ENCODE measurements around the gene CLDN17. TPM values are rescaled to one million over a fixed set of nuclear protein-coding genes. Genes with fewer than 3 reads are reported as not detected.

The CLDN17 gene, protein sequence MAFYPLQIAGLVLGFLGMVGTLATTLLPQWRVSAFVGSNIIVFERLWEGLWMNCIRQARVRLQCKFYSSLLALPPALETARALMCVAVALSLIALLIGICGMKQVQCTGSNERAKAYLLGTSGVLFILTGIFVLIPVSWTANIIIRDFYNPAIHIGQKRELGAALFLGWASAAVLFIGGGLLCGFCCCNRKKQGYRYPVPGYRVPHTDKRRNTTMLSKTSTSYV
- total RNA-seq (2022) (not detected in 2 replicates), Bru-seq, nascent RNA (not detected), BruChase-seq, experiment 1, labeled RNA remaining after a 6-hour chase (not detected), BruChase-seq, experiment 2, labeled RNA remaining after a 2-hour chase (not detected)
- long read RNA-seq, result 0 reads

DNA sequence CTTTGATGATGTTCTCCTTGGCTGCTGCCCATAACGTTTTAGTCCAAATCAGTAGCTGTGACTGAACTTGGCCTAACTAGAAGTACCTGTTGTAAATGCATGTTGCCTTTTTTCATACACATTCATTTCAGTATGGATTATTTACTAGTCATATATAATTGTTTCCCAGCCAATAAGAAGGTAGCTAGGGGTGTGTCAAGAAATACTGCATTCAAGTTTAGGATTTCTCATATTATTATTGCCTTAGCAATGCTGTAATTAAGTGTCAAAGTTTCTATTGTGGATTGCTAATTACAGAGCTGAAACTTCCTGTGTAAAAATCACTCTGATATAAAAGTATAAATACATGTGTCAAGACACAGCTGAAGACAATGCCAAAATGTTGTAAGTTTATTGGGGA, at the start of gene CLDN17:
TSS of gene CLDN17 (minus strand) at position 101 of the 400 bp plus-strand sequence. CDS start 188 bp downstream, outside the sequence.
- Mint-ChIP-seq H3K9me3 (ENCODE audit: unreplicated experiment) (no peaks in the 10 kb centered on the region), H3K4me3 (ENCODE audit: unreplicated experiment) (no peak within 1 kb of the TSS), H3K27ac (ENCODE audit: low read depth, unreplicated experiment) (no peak within 1 kb of the TSS), H3K36me3 (ENCODE audit: insufficient read depth, unreplicated experiment) (no peaks in the 10 kb centered on the region), H3K4me1 (ENCODE audit: insufficient read depth, unreplicated experiment) (peaks cover 6% of the 10 kb centered on the region), H3K27me3 (ENCODE audit: insufficient read depth, unreplicated experiment) (no peaks in the 10 kb centered on the region)
- TF ChIP-seq CTCF (IDR thresholded peaks at IDR 0.05; ENCODE audit: unreplicated experiment), result no peak
- ChIA-PET POLR2A (interaction anchor here (0.7 to 1.6 kb wide), 2 partner anchors 9 to 20 kb away, joined by 3 to 8 read pairs; no protein-coding TSS in a partner anchor), CTCF (interaction anchor here (0.7 kb wide), 1 partner anchor 90 kb away, joined by 3 read pairs; no protein-coding TSS in a partner anchor)
- DNase-seq (ENCODE audit: unreplicated experiment), result no peak
- no TSS peak for BruUV-seq (replicated peaks)
- intact Hi-C loops (cut with micrococcal nuclease), result no loop called here

GRCh38 chr21:30216041-30216723, 49.6 kb upstream of the CLDN17 start, which contains the start of gene CLDN8:
CLDN8 (minus strand) TSS chr21:30216097; CDS start chr21:30215925, 172 bp downstream.
- POLR2A ChIA-PET, result interaction anchor here (0.6 to 1.4 kb wide), 4 partner anchors 11 to 177 kb away, joined by 3 to 6 read pairs (median 4); no protein-coding TSS in a partner anchor
- no peak for DNase-seq (ENCODE audit: unreplicated experiment)
- BruUV-seq (replicated peaks), result no TSS peak

DNA sequence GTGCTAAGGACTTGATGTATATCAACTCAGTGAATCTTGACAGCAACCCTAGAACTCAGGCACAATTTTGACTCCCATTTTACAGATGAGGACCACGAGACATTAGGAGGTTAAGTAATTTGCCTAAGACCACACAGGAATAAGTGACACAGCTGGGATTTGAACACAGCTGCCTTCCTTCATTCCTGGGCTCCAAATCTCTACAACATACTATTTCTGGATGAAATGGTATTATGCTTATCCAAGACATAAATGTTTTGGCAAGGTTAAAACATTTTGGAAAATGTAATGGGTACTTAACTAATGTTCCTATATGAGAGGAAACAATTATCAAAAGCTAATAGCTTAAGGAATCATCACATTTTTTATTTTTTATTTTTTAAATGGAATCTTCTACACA, 44.5 kb upstream of the CLDN17 start:
- no peak for TF ChIP-seq CTCF (IDR thresholded peaks at IDR 0.05; ENCODE audit: unreplicated experiment)
- Mint-ChIP-seq H3K4me3 (ENCODE audit: unreplicated experiment) (no peak overlapping the region), H3K36me3 (ENCODE audit: insufficient read depth, unreplicated experiment) (no peaks in the 10 kb centered on the region), H3K27ac (ENCODE audit: low read depth, unreplicated experiment) (no peak overlapping the region), H3K9me3 (ENCODE audit: unreplicated experiment) (no peaks in the 10 kb centered on the region), H3K4me1 (ENCODE audit: insufficient read depth, unreplicated experiment) (peaks cover 7% of the 10 kb centered on the region), H3K27me3 (ENCODE audit: insufficient read depth, unreplicated experiment) (no peaks in the 10 kb centered on the region)
- DNase-seq (ENCODE audit: unreplicated experiment), result no peak
- intact Hi-C loops (cut with micrococcal nuclease), result no loop called here
- BruUV-seq (replicated peaks), result no TSS peak
- ChIA-PET CTCF (interaction anchor here (0.6 to 1.0 kb wide), 4 partner anchors 13 to 263 kb away, joined by 3 read pairs; no protein-coding TSS in a partner anchor), POLR2A (interaction anchor here (1.0 kb wide), 1 partner anchor 9 kb away, joined by 3 read pairs; no protein-coding TSS in a partner anchor)

More at GRCh38 chr21:30216041-30216723, 49.6 kb upstream of the CLDN17 start, which contains the start of gene CLDN8:
- intact Hi-C loops (cut with micrococcal nuclease), result no loop called here
- no peak for TF ChIP-seq CTCF (IDR thresholded peaks at IDR 0.05; ENCODE audit: unreplicated experiment)
- CTCF ChIA-PET, result interaction anchor here (0.6 to 1.2 kb wide), 5 partner anchors 21 to 1210 kb away, joined by 3 read pairs; no protein-coding TSS in a partner anchor
- no peaks in the 10 kb centered on the region for H3K9me3 Mint-ChIP-seq (ENCODE audit: unreplicated experiment)
- no peak within 1 kb of the TSS for H3K4me3 Mint-ChIP-seq (ENCODE audit: unreplicated experiment)
- no peaks in the 10 kb centered on the region for H3K27me3 Mint-ChIP-seq (ENCODE audit: insufficient read depth, unreplicated experiment)
- H3K4me1 Mint-ChIP-seq (ENCODE audit: insufficient read depth, unreplicated experiment), result no peaks in the 10 kb centered on the region
- H3K36me3 Mint-ChIP-seq (ENCODE audit: insufficient read depth, unreplicated experiment), result no peaks in the 10 kb centered on the region
- no peak within 1 kb of the TSS for H3K27ac Mint-ChIP-seq (ENCODE audit: low read depth, unreplicated experiment)

GRCh38 chr21:30209601-30210000, 43.0 kb upstream of the CLDN17 start:
- peak; percentile 33 for DNase-seq (ENCODE audit: unreplicated experiment)
- Mint-ChIP-seq H3K9me3 (ENCODE audit: unreplicated experiment) (no peaks in the 10 kb centered on the region), H3K4me1 (ENCODE audit: insufficient read depth, unreplicated experiment) (peaks cover 7% of the 10 kb centered on the region), H3K27ac (ENCODE audit: low read depth, unreplicated experiment) (no peak overlapping the region), H3K4me3 (ENCODE audit: unreplicated experiment) (no peak overlapping the region), H3K27me3 (ENCODE audit: insufficient read depth, unreplicated experiment) (no peaks in the 10 kb centered on the region), H3K36me3 (ENCODE audit: insufficient read depth, unreplicated experiment) (no peaks in the 10 kb centered on the region)
- intact Hi-C loops (cut with micrococcal nuclease), result loop anchor here (1.0 kb wide), 2 partner anchors 48 to 200 kb away; no protein-coding TSS in a partner anchor
- BruUV-seq (replicated peaks), result no TSS peak
- ChIA-PET CTCF (interaction anchor here (0.7 to 1.1 kb wide), 2 partner anchors 16 to 57 kb away, joined by 3 to 4 read pairs; no protein-coding TSS in a partner anchor), POLR2A (no interaction called here)
- TF ChIP-seq CTCF (IDR thresholded peaks at IDR 0.05; ENCODE audit: unreplicated experiment), result peak; percentile 42

Data from MCF 10A (cell line).